MCF 10A (cell line): ENCODE results near the gene ADORA1. TPM values are rescaled to one million over a fixed set of nuclear protein-coding genes. Genes with fewer than 3 reads are reported as not detected.

Experiments used
- BruUV-seq: library from RNA; stranded (reverse); fragments of 400-500 nt; replicated peaks from 2 replicates; lab custom pipeline; 2021; lab: Mats Ljungman, UMichigan
- CTCF ChIA-PET: fragments of 300-600 bp; sonication (Branson Sonifier 250); formaldehyde crosslinking; extraction: SDS; loops from one replicate; lab custom pipeline; 2021; ENCODE audit warnings: antibody characterized with exemption, inconsistent platforms; lab: Yijun Ruan, JAX
- POLR2A ChIA-PET: fragments of 300-600, 350-650 bp; sonication (Branson Sonifier 250); formaldehyde crosslinking; extraction: SDS; loops from one replicate; lab custom pipeline; 2020; ENCODE audit warnings: antibody characterized with exemption, inconsistent platforms; lab: Yijun Ruan, JAX
- DNase-seq: peaks from one replicate; pipeline ENCODE4 v3.0.0-alpha.2; 2018; ENCODE audit not compliant: unreplicated experiment
- H3K27ac Mint-ChIP-seq: one replicate; pipeline ENCODE4 v1.8.0; 2022; ENCODE audit warnings: mild to moderate bottlenecking, low read depth, mixed read lengths; ENCODE audit not compliant: unreplicated experiment
- H3K27me3 Mint-ChIP-seq: one replicate; pipeline ENCODE4 v1.8.0; 2022; ENCODE audit warnings: mixed read lengths; ENCODE audit not compliant: insufficient read depth, unreplicated experiment
- H3K36me3 Mint-ChIP-seq: one replicate; pipeline ENCODE4 v1.8.0; 2022; ENCODE audit warnings: mild to moderate bottlenecking, moderate library complexity, mixed read lengths; ENCODE audit not compliant: insufficient read depth, unreplicated experiment
- H3K4me1 Mint-ChIP-seq: one replicate; pipeline ENCODE4 v1.8.0; 2022; ENCODE audit warnings: mixed read lengths; ENCODE audit not compliant: insufficient read depth, unreplicated experiment
- H3K4me3 Mint-ChIP-seq: one replicate; pipeline ENCODE4 v1.8.0; 2022; ENCODE audit warnings: mild to moderate bottlenecking, moderate library complexity, mixed read lengths; ENCODE audit not compliant: unreplicated experiment
- H3K9me3 Mint-ChIP-seq: one replicate; pipeline ENCODE4 v1.8.0; 2022; ENCODE audit warnings: mixed read lengths; ENCODE audit not compliant: unreplicated experiment
- intact Hi-C: fragments of 100-400 bp; cut with micrococcal nuclease; formaldehyde crosslinking; loops from 2 replicates; pipeline ENCODE4 v1.14.1; 2022
- total RNA-seq: library from RNA; stranded (reverse); gene quantifications from 2 replicates; pipeline ENCODE4 v1.2.3, GENCODE V29; 2022
- TF ChIP-seq, protein P1 (sequence below): fragments of 200-600 bp; IDR thresholded peaks from one replicate; pipeline ENCODE4 v1.8.0; 2022; ENCODE audit warnings: antibody characterized with exemption, mild to moderate bottlenecking; ENCODE audit not compliant: unreplicated experiment

Gene ADORA1
- total RNA-seq, 1 experiment from 2014 or later = 0.26 TPM

DNA sequence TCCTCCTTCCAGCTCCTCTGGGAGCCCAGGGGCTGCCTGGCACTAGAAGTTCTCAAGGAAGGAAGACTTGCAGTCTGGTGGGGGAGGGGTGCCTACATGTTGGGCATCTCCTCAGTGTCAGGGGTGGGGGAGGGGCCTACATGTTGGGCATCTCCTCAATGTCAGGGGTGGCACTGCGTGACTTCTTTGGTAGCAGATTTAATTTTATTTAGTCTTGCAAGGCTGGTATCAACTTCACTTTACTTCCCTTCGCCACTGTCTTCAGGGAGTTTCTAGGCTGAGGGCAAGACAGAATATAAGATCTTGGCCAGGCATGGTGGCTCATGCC lies 18.5 kb downstream of the ADORA1 start:
- H3K9me3 Mint-ChIP-seq = no peaks in the 10 kb centered on the region
- CTCF ChIA-PET = interaction anchor here (0.5 to 7.4 kb wide), 8 partner anchors 8 to 345 kb away, joined by 3 to 50 read pairs (median 25); partner anchors contain the start of gene ADORA1
- TF ChIP-seq, protein P1, sequence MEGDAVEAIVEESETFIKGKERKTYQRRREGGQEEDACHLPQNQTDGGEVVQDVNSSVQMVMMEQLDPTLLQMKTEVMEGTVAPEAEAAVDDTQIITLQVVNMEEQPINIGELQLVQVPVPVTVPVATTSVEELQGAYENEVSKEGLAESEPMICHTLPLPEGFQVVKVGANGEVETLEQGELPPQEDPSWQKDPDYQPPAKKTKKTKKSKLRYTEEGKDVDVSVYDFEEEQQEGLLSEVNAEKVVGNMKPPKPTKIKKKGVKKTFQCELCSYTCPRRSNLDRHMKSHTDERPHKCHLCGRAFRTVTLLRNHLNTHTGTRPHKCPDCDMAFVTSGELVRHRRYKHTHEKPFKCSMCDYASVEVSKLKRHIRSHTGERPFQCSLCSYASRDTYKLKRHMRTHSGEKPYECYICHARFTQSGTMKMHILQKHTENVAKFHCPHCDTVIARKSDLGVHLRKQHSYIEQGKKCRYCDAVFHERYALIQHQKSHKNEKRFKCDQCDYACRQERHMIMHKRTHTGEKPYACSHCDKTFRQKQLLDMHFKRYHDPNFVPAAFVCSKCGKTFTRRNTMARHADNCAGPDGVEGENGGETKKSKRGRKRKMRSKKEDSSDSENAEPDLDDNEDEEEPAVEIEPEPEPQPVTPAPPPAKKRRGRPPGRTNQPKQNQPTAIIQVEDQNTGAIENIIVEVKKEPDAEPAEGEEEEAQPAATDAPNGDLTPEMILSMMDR = no peak
- no peak overlapping the region for H3K27ac Mint-ChIP-seq
- no TSS peak for BruUV-seq
- intact Hi-C loops = no loop called here
- POLR2A ChIA-PET = no interaction called here
- no peaks in the 10 kb centered on the region for H3K36me3 Mint-ChIP-seq
- no peak for DNase-seq
- H3K27me3 Mint-ChIP-seq = no peaks in the 10 kb centered on the region
- no peak overlapping the region for H3K4me3 Mint-ChIP-seq
- no peaks in the 10 kb centered on the region for H3K4me1 Mint-ChIP-seq

DNA sequence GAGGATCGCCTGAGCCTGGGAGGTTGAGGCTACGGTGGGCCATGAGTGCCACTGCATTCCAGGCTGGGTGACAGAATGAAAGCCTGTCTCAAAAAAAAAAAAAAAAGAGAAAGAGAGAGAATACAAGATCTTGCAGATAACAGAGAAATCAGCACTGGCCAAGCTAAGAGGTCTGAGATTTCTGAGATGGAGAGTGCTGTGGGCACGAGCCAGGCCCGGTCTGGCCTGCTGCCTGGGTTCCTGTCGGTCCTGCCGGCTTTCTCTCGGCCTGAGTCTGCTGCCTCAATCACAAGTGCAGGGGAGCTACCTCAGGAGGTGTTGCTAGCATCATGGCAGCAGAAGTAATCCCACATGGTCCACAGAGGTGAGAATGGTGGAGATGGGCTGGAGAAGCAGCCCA lies 19.0 kb downstream of the ADORA1 start:
- Mint-ChIP-seq H3K27ac (no peak overlapping the region), H3K4me1 (peaks cover under 1% of the 10 kb centered on the region), H3K36me3 (no peaks in the 10 kb centered on the region), H3K9me3 (no peaks in the 10 kb centered on the region), H3K27me3 (no peaks in the 10 kb centered on the region), H3K4me3 (no peak overlapping the region)
- no TSS peak for BruUV-seq
- ChIA-PET POLR2A (interaction anchor here (1.6 kb wide), 1 partner anchor 14 kb away, joined by 3 read pairs; no protein-coding TSS in a partner anchor), CTCF (interaction anchor here (0.5 to 7.4 kb wide), 9 partner anchors 13 to 556 kb away, joined by 3 to 50 read pairs (median 17); partner anchors contain the start of gene ADORA1)
- TF ChIP-seq, protein P1 = no peak
- no peak for DNase-seq
- intact Hi-C loops = no loop called here

DNA sequence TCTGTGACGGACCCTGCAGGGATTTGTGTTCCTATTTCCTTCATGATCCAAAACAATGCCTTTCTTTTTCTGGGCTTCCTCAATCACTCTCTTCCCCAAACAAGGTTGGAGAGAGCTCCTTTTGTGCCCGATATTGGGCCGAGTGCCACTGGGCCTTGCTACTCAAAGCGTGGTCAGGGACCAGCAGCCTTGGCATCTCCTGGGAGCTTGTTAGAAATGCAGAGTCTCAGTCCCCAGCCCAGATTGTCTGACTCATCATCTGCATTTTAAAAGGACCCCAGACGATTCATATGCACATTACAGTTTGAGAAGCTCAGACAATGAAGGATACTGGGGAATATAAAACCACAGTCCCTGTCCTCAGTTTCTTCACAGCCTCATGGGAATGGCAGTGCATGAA lies 19.9 kb downstream of the ADORA1 start:
- POLR2A ChIA-PET = interaction anchor here (1.4 to 1.6 kb wide), 2 partner anchors 13 to 17 kb away, joined by 3 to 4 read pairs; no protein-coding TSS in a partner anchor
- no peak overlapping the region for H3K4me3 Mint-ChIP-seq
- intact Hi-C loops = no loop called here
- no peaks in the 10 kb centered on the region for H3K27me3 Mint-ChIP-seq
- peaks cover 9% of the 10 kb centered on the region for H3K4me1 Mint-ChIP-seq
- CTCF ChIA-PET = interaction anchor here (0.6 to 7.4 kb wide), 20 partner anchors 9 to 140 kb away, joined by 3 to 50 read pairs (median 4); partner anchors contain the start of genes ADORA1 and TMEM183A
- no TSS peak for BruUV-seq
- no peaks in the 10 kb centered on the region for H3K36me3 Mint-ChIP-seq
- TF ChIP-seq, protein P1 = no peak
- DNase-seq = no peak
- H3K27ac Mint-ChIP-seq = no peak overlapping the region
- H3K9me3 Mint-ChIP-seq = no peaks in the 10 kb centered on the region

DNA sequence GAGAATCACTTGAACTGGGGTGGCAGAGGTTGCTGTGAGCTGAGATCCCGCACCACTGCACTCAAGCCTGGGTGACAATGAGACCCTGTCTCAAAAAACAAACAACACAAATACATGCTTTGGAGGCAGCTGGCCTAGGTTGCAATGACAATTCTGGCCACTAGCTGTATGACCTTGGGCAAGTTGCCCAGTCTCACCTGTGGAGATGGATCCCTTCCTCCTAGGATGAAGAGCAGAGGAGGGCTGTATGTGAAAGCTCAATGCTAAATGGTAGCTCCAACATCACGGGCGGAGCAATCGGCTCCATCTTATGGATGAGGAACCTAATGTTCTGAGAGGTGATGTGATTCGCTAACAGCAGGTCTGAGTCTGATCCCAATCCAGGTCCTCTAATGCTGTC lies 20.6 kb downstream of the ADORA1 start:
- Mint-ChIP-seq H3K4me3 (no peak overlapping the region), H3K36me3 (no peaks in the 10 kb centered on the region), H3K27ac (no peak overlapping the region), H3K4me1 (peaks cover 16% of the 10 kb centered on the region), H3K9me3 (no peaks in the 10 kb centered on the region), H3K27me3 (no peaks in the 10 kb centered on the region)
- intact Hi-C loops = no loop called here
- POLR2A ChIA-PET = interaction anchor here (0.8 to 1.6 kb wide), 4 partner anchors 13 to 68 kb away, joined by 3 to 4 read pairs (median 4); no protein-coding TSS in a partner anchor
- TF ChIP-seq, protein P1 = peak; percentile 70
- CTCF ChIA-PET = interaction anchor here (0.6 to 7.4 kb wide), 24 partner anchors 9 to 224 kb away, joined by 3 to 50 read pairs (median 4); partner anchors contain the start of genes ADORA1 and TMEM183A
- BruUV-seq = no TSS peak
- DNase-seq = peak; percentile 68
